H1 (cell line): Measurements from ENCODE around the gene DNMT3B. TPM values are rescaled to one million over a fixed set of nuclear protein-coding genes. Genes with fewer than 3 reads are reported as not detected.

Experiments used
- CTCF ChIA-PET: fragments of 300-600 bp; sonication (Branson Sonifier 250); formaldehyde crosslinking; loops from one replicate; lab custom pipeline; 2021; ENCODE audit not compliant: partially characterized antibody; lab: Charles Lee
- POLR2A ChIA-PET: fragments of 300-600 bp; sonication (Branson Sonifier 250); formaldehyde crosslinking; loops from one replicate; lab custom pipeline; 2021; ENCODE audit warnings: inconsistent platforms; ENCODE audit not compliant: partially characterized antibody; lab: Charles Lee
- DNase-seq, 2 experiments: peaks; one replicate each; pipeline versions ENCODE4 v3.0.0 to v3.0.0-alpha.2; 2010 to 2022; ENCODE audit warnings: low spot score in 2 of 2, low read depth in 1 of 2, mixed read lengths in 1 of 2
- FAIRE-seq: peaks from 2 replicates; lab custom pipeline; 2011; peaks lifted over from hg19 to GRCh38; lab: Jason Lieb, UNC
- H2AFZ ChIP-seq: 2 replicates; pipeline ENCODE4 v1.8.1; 2012; ENCODE audit warnings: low read length, inconsistent platforms
- H2AK5ac ChIP-seq: 2 replicates; pipeline ENCODE4 v1.6.1; 2013; ENCODE audit warnings: low read depth, low read length
- H2BK120ac ChIP-seq: replicated peaks from 2 replicates; pipeline ENCODE3; 2013; ENCODE audit warnings: low read depth, low read length, inconsistent platforms
- H2BK12ac ChIP-seq: 2 replicates; pipeline ENCODE4 v1.6.1; 2013; ENCODE audit warnings: low read depth, low read length
- H2BK15ac ChIP-seq: 2 replicates; pipeline ENCODE4 v1.6.1; 2013; ENCODE audit warnings: low read length
- H2BK20ac ChIP-seq: 2 replicates; pipeline ENCODE4 v1.6.1; 2013; ENCODE audit warnings: low read length
- H2BK5ac ChIP-seq: 2 replicates; pipeline ENCODE4 v1.6.1; 2013; ENCODE audit warnings: low read depth, low read length
- H3K14ac ChIP-seq: 2 replicates; pipeline ENCODE4 v1.6.1; 2013; ENCODE audit warnings: inconsistent platforms; ENCODE audit not compliant: insufficient read length
- H3K18ac ChIP-seq: 2 replicates; pipeline ENCODE4 v1.6.1; 2013; ENCODE audit warnings: low read length; ENCODE audit errors: extremely low read depth
- H3K23ac ChIP-seq: 2 replicates; pipeline ENCODE4 v1.6.1; 2013; ENCODE audit warnings: inconsistent platforms; ENCODE audit not compliant: insufficient read length
- H3K23me2 ChIP-seq: 2 replicates; pipeline ENCODE4 v1.6.1; 2013; ENCODE audit warnings: low read depth, low read length
- H3K27ac ChIP-seq: 2 replicates; pipeline ENCODE4 v1.6.1; 2011; ENCODE audit warnings: low read depth, low read length, inconsistent platforms
- H3K27me3 ChIP-seq, 4 experiments: replicated peaks in 1 of 4; 1 replicate in 1 of 4; 2 replicates in 3 of 4; pipeline versions ENCODE4 v1.6.1 to v1.8.1; 2011 to 2013; ENCODE audit warnings: low read length in 3 of 4, mild to moderate bottlenecking in 3 of 4, inconsistent platforms in 2 of 4, mixed read lengths in 2 of 4, moderate library complexity in 1 of 4; ENCODE audit not compliant: control insufficient read depth in 3 of 4, insufficient read depth in 3 of 4; ENCODE audit errors: extremely low read depth in 1 of 4
- H3K36me3 ChIP-seq, 4 experiments: 2 replicates each; pipeline versions ENCODE4 v1.6.1 to v1.8.1; 2011 to 2013; ENCODE audit warnings: mild to moderate bottlenecking in 4 of 4, low read length in 3 of 4, moderate library complexity in 2 of 4, control low read depth in 1 of 4, inconsistent platforms in 1 of 4; ENCODE audit not compliant: insufficient read depth in 4 of 4, control insufficient read depth in 2 of 4
- H3K4ac ChIP-seq: replicated peaks from 2 replicates; pipeline ENCODE3; 2013; ENCODE audit warnings: low read length, low read depth, mixed read lengths, inconsistent platforms; ENCODE audit not compliant: insufficient read length
- H3K4me1 ChIP-seq, 4 experiments: replicated peaks in 1 of 4; 1 replicate in 1 of 4; 2 replicates in 3 of 4; pipeline versions ENCODE4 v1.6.1 to v1.8.1; 2011 to 2013; ENCODE audit warnings: low read length in 3 of 4, inconsistent platforms in 2 of 4, mixed read lengths in 1 of 4; ENCODE audit not compliant: insufficient read depth in 4 of 4, control insufficient read depth in 3 of 4
- H3K4me2 ChIP-seq, 2 experiments: 2 replicates each; pipeline versions ENCODE4 v1.6.1 to v1.8.1; 2011 to 2013; ENCODE audit warnings: low read depth in 2 of 2, low read length in 2 of 2, control low read depth in 1 of 2, inconsistent platforms in 1 of 2, mild to moderate bottlenecking in 1 of 2; ENCODE audit not compliant: insufficient read depth in 1 of 2
- H3K4me3 ChIP-seq, 4 experiments: fragments of 200-600, 300-600 bp in 1 of 4; sonication (generic), shearing (Covaris generic), sonication (Bioruptor Twin) in 1 of 4; 2 replicates each; pipeline versions ENCODE4 v1.5.1 to v1.8.1; 2011 to 2016; ENCODE audit warnings: low read length in 4 of 4, low read depth in 3 of 4, control low read depth in 2 of 4, inconsistent platforms in 2 of 4, mild to moderate bottlenecking in 2 of 4, mixed read lengths in 1 of 4, moderate library complexity in 1 of 4; ENCODE audit not compliant: insufficient read depth in 2 of 4; ENCODE audit errors: extremely low read depth in 1 of 4
- H3K56ac ChIP-seq: replicated peaks from 2 replicates; pipeline ENCODE3; 2013; ENCODE audit warnings: low read depth, mild to moderate bottlenecking, mixed read lengths, low read length, inconsistent platforms; ENCODE audit not compliant: insufficient read length
- H3K79me1 ChIP-seq: 2 replicates; pipeline ENCODE4 v1.6.1; 2013; ENCODE audit warnings: low read depth, low read length, control low read depth
- H3K79me2 ChIP-seq, 2 experiments: 2 replicates each; pipeline versions ENCODE4 v1.6.1 to v1.8.1; 2012 to 2013; ENCODE audit warnings: low read length in 2 of 2, mild to moderate bottlenecking in 2 of 2, inconsistent platforms in 1 of 2; ENCODE audit not compliant: insufficient read depth in 2 of 2, control insufficient read depth in 1 of 2
- H3K9ac ChIP-seq, 4 experiments: replicated peaks in 1 of 4; 1 replicate in 1 of 4; 2 replicates in 3 of 4; pipeline versions ENCODE4 v1.6.1 to v1.8.1; 2011 to 2013; ENCODE audit warnings: low read depth in 3 of 4, low read length in 3 of 4, control low read depth in 2 of 4, mild to moderate bottlenecking in 2 of 4, moderate library complexity in 2 of 4, inconsistent platforms in 1 of 4; ENCODE audit errors: extremely low read depth in 1 of 4
- H3K9me3 ChIP-seq, 2 experiments: 2 replicates each; pipeline versions ENCODE4 v1.6.1 to v1.8.1; 2012 to 2013; ENCODE audit warnings: mild to moderate bottlenecking in 2 of 2, moderate library complexity in 2 of 2, control low read depth in 1 of 2, inconsistent platforms in 1 of 2, low read depth in 1 of 2, low read length in 1 of 2, mixed read lengths in 1 of 2; ENCODE audit not compliant: insufficient read depth in 2 of 2
- H4K20me1 ChIP-seq, 2 experiments: replicated peaks in 1 of 2; 2 replicates each; pipeline versions ENCODE3 to v1.8.1; 2011 to 2013; ENCODE audit warnings: inconsistent platforms in 2 of 2, low read length in 2 of 2, mild to moderate bottlenecking in 1 of 2; ENCODE audit not compliant: insufficient read depth in 2 of 2, control insufficient read depth in 1 of 2
- H4K5ac ChIP-seq: 2 replicates; pipeline ENCODE4 v1.6.1; 2013; ENCODE audit warnings: low read length, low read depth, mixed read lengths, inconsistent platforms; ENCODE audit not compliant: insufficient read length
- H4K8ac ChIP-seq: 2 replicates; pipeline ENCODE4 v1.8.0; 2013; ENCODE audit warnings: mild to moderate bottlenecking, moderate library complexity, low read length, inconsistent platforms; ENCODE audit not compliant: insufficient read depth; ENCODE audit errors: extremely low read depth
- H4K91ac ChIP-seq: replicated peaks from 2 replicates; pipeline ENCODE3; 2013; ENCODE audit warnings: low read length, mixed read lengths, inconsistent platforms; ENCODE audit not compliant: insufficient read length
- ASH2L ChIP-seq: fragments of 200-600, 300-600 bp; sonication (generic); IDR thresholded peaks from one replicate; pipeline ENCODE4 v1.7.1; 2017; ENCODE audit warnings: low read length
- BCL11A ChIP-seq, 2 experiments: IDR thresholded peaks; one replicate each; pipeline ENCODE4 v1.6.1; 2011; ENCODE audit warnings: low read depth in 2 of 2, low read length in 2 of 2, mild to moderate bottlenecking in 2 of 2
- CBX5 ChIP-seq: fragments of 300-800, 300-1000 bp; sonication (generic); IDR thresholded peaks from 2 replicates; pipeline ENCODE4 v1.7.1; 2016; ENCODE audit warnings: antibody characterized with exemption, low read length, low read depth
- CHD1 ChIP-seq: IDR thresholded peaks from 2 replicates; pipeline ENCODE4 v1.6.1; 2012; ENCODE audit warnings: low read depth, low read length, improper control_type of control experiment
- GTF2F1 ChIP-seq: IDR thresholded peaks from 2 replicates; pipeline ENCODE4 v1.6.1; 2012; ENCODE audit warnings: low read depth, low read length, improper control_type of control experiment, borderline replicate concordance
- HDAC6 ChIP-seq: IDR thresholded peaks from one replicate; pipeline ENCODE4 v1.7.1; 2012; ENCODE audit warnings: low read depth, mild to moderate bottlenecking, inconsistent platforms, low read length, moderate library complexity
- KDM4A ChIP-seq: IDR thresholded peaks from one replicate; pipeline ENCODE4 v1.7.1; 2012; ENCODE audit warnings: low read depth, mild to moderate bottlenecking, moderate library complexity, low read length, inconsistent platforms; ENCODE audit not compliant: severe bottlenecking
- KDM5A ChIP-seq: fragments of 200-600 bp; IDR thresholded peaks from 2 replicates; pipeline ENCODE4 v1.7.1; 2012; ENCODE audit warnings: mild to moderate bottlenecking, low read length, inconsistent platforms, mixed read lengths
- POLR2AphosphoS5 ChIP-seq: IDR thresholded peaks from 2 replicates; pipeline ENCODE4 v1.6.1; 2011; ENCODE audit warnings: low read depth, low read length
- RNF2 ChIP-seq: fragments of 200-900, 300-1000 bp; sonication (generic); IDR thresholded peaks from 2 replicates; pipeline ENCODE4 v1.7.1; 2016; ENCODE audit warnings: borderline replicate concordance, low read depth, mild to moderate bottlenecking, antibody characterized with exemption, low read length; ENCODE audit not compliant: poor library complexity, severe bottlenecking; ENCODE audit errors: missing control alignments
- YY1 ChIP-seq: IDR thresholded peaks from 2 replicates; pipeline ENCODE4 v1.6.1; 2011; ENCODE audit warnings: low read depth, mild to moderate bottlenecking, low read length
- ZNF274 ChIP-seq: IDR thresholded peaks from 2 replicates; pipeline ENCODE4 v1.7.0; 2012; ENCODE audit warnings: low read length, borderline replicate concordance; ENCODE audit errors: extremely low read depth
- WGBS, 2 experiments: shearing (Covaris generic) in 1 of 2; methylation state at CpG; one replicate each; pipeline versions ENCODE4 v1.1.6 to v1.1.7; 2013 to 2015; ENCODE audit warnings: low lambda C conversion rate in 2 of 2, mixed read lengths in 2 of 2, inconsistent platforms in 1 of 2, low coverage in 1 of 2, missing lambda C conversion rate in 1 of 2; ENCODE audit not compliant: insufficient replicate concordance in 2 of 2, insufficient coverage in 1 of 2, insufficient read length in 1 of 2; ENCODE audit errors: extremely low coverage in 1 of 2, missing lambda C conversion rate in 1 of 2; 5-methylcytosine and 5-hydroxymethylcytosine counted together
- polyA plus RNA-seq, 7 experiments: library from polyadenylated mRNA; depleted of rRNA in 3 of 7; stranded (reverse) in 5 of 7; unstranded in 2 of 7; fragments of >200 nt in 5 of 7; fragments of 200-250 nt in 2 of 7; gene quantifications; 1 replicate in 5 of 7; 2 replicates in 1 of 7; 4 replicates in 1 of 7; pipeline versions ENCODE4 v1.2.1 to v1.2.3, GENCODE V29; 2011 to 2013; ENCODE audit warnings: missing spikeins in 2 of 7, mixed read lengths in 2 of 7
- total RNA-seq: library from RNA; stranded (reverse); fragmentation: NEBNext Ultra II Directional; extraction: Animal tissue kit (Norgen Biotek cat#: 25700); gene quantifications from 2 replicates; pipeline ENCODE4 v1.2.1, GENCODE V29; 2021

DNMT3B gene
- total and polyA plus RNA-seq, 2 of the 8 experiments (the other 6 are each of a cell fraction or from before 2014, with no cell fraction given), result 433 to 1,016 TPM

DNA sequence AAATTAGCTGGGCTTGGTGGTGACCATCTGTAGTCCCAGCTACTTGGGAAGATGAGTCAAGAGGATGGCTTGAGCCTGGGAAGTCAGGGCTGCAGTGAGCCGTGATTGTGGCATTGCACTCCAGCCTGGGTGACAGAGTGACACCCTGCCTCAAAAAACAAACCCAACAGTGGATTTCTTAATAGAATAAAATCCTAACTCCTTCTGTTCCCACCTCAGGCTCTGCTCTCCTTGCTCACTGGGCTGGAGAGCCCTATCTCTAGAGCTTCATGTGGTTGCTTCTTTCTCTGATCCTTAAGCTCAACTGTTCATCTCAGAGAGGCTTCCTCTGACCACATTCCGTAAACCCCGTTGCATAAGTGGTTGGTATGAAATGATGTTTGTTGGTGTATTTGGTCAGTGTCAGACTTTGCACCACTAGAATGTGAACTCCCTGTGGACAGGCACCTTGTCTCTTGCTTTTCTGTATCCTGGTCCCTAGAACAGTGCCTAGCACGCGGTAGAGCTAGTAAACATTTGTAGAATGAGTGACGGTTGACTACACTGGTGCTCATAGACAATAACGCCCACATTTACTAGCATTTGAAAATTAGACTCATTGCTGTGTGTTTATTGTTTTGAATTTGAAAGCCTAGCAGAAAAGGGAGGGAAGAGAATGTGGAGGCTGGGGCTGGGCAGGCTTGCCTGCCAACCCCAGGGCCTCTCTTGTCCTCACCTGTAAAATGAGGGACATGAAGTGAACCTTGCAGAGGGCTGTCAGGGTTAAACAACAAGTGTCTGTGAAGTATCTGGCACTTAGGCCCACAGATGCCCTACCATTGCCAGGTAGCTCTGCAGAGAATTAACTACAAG, 61.8 kb downstream of the DNMT3B start:
- Histone ChIP-seq H3K18ac (no peak overlapping the region), H3K4me3 (no peak overlapping the region), H2BK15ac (no peak overlapping the region), H3K4me1 (peaks cover 0 to 12% (median 4%) of the 10 kb centered on the region in 4 experiments), H4K5ac (no peak overlapping the region), H3K4ac (no peak overlapping the region), H3K9ac (no peak overlapping the region), H2BK5ac (no peak overlapping the region), H3K23me2 (peaks cover 5% of the 10 kb centered on the region; the same call in 1 of the 2 replicates), H4K91ac (no peak overlapping the region), H3K14ac (no peak overlapping the region), H2AFZ (no peak overlapping the region), H2AK5ac (no peak overlapping the region), H2BK12ac (no peak overlapping the region), H4K8ac (no peak overlapping the region), H3K79me1 (peaks cover 17% of the 10 kb centered on the region), H3K23ac (no peak overlapping the region), H2BK20ac (no peak overlapping the region), H3K36me3 (peaks cover 5 to 27% (median 15%) of the 10 kb centered on the region in 4 experiments; a peak in 6 of 8 replicates), H3K56ac (no peak overlapping the region), H3K79me2 (peaks cover 46 to 75% of the 10 kb centered on the region in 2 experiments), H2BK120ac (no peak overlapping the region), H3K4me2 (no peak overlapping the region), H3K27me3 (peaks cover 0 to 2% (median 0%) of the 10 kb centered on the region in 4 experiments; a peak in 1 of 7 replicates), H3K27ac (no peak overlapping the region), H3K9me3 (no peaks in the 10 kb centered on the region), H4K20me1 (peaks cover 15 to 33% of the 10 kb centered on the region in 2 experiments)
- DNase-seq, result no peak
- ChIA-PET CTCF (interaction anchor here (0.6 to 0.7 kb wide), 2 partner anchors 9 to 45 kb away, joined by 3 to 4 read pairs; no protein-coding TSS in a partner anchor), POLR2A (interaction anchor here (0.6 to 5.4 kb wide), 10 partner anchors 13 to 157 kb away, joined by 3 to 51 read pairs (median 3); no protein-coding TSS in a partner anchor)
- no peak for FAIRE-seq
- 95% methylated on average over 7 of the region's 7 CpGs; no CpG with 5 or more reads in 1 of the 2 experiments for WGBS, 2 experiments
- TF ChIP-seq POLR2AphosphoS5 (no peak), ZNF274 (no peak), CBX5 (no peak), YY1 (no peak), RNF2 (no peak), ASH2L (no peak), KDM4A (no peak), KDM5A (no peak), GTF2F1 (no peak), CHD1 (no peak), HDAC6 (no peak), BCL11A (IDR thresholded peaks at IDR 0.05; ENCODE audit: low read depth in 2 of 2, low read length in 2 of 2) (no peak)
